NCI-H128 (cell line): ENCODE measurements around the gene LY6G5C.

Source experiments
- DNase-seq: peaks from one replicate; lab custom pipeline; 2025; ENCODE audit not compliant: unreplicated experiment; lab: John Stamatoyannopoulos, UW

LY6G5C gene

GRCh38 chr6:31680226-31681134 lies at the start of gene LY6G5C:
TSS of gene LY6G5C (minus strand) at chr6:31681067. CDS start at chr6:31680373, 694 bp downstream.
- DNase-seq: peak; percentile 51

GRCh38 chr6:31729979-31730630 lies 49.2 kb upstream of the LY6G5C start:
- DNase-seq: no peak

GRCh38 chr6:31729515-31729978 lies 48.7 kb upstream of the LY6G5C start:
- DNase-seq: peak; percentile 47

GRCh38 chr6:31728767-31729514 lies 48.1 kb upstream of the LY6G5C start, which contains the start of gene DDAH2:
TSS of gene DDAH2 (minus strand) at chr6:31729299. CDS start at chr6:31729161, 138 bp downstream.
- DNase-seq: no peak

- no peak for DNase-seq
Measured at GRCh38 chr6:31727717-31728671, 47.1 kb upstream of the LY6G5C start.

GRCh38 chr6:31727034-31727716 lies 46.3 kb upstream of the LY6G5C start:
- no peak for DNase-seq

GRCh38 chr6:31725502-31726350 lies 44.9 kb upstream of the LY6G5C start:
- DNase-seq: no peak

GRCh38 chr6:31723980-31724691 lies 43.3 kb upstream of the LY6G5C start:
- DNase-seq: no peak

GRCh38 chr6:31723245-31723979 lies 42.5 kb upstream of the LY6G5C start, which contains the start of gene MPIG6B:
TSS of gene MPIG6B (plus strand) at chr6:31723373. CDS start at chr6:31723384, 11 bp downstream.
- DNase-seq: no peak

- DNase-seq: no peak
Measured at GRCh38 chr6:31722173-31722572, 41.3 kb upstream of the LY6G5C start.

GRCh38 chr6:31721351-31722020 lies 40.6 kb upstream of the LY6G5C start, which contains the start of gene LY6G6C:
TSS of gene LY6G6C (minus strand) at chr6:31721746. CDS start at chr6:31721679, 67 bp downstream.
- no peak for DNase-seq

GRCh38 chr6:31720196-31720770 lies 39.4 kb upstream of the LY6G5C start:
- DNase-seq: no peak

- no peak for DNase-seq
Measured at GRCh38 chr6:31719001-31719400, 38.1 kb upstream of the LY6G5C start.

- DNase-seq: no peak
Measured at GRCh38 chr6:31718265-31718664, 37.4 kb upstream of the LY6G5C start.

GRCh38 chr6:31717499-31718222 lies 36.8 kb upstream of the LY6G5C start:
- no peak for DNase-seq
